ENCODE data around the gene C17orf113. TPM values are rescaled to one million over a fixed set of nuclear protein-coding genes. Genes with fewer than 3 reads are reported as not detected.
A peak's percentile ranks its signal among the peaks of the same experiment; 100 is the strongest.

Gene C17orf113
- total and polyA plus RNA-seq, 2 of the 13 experiments (the other 11 are each of a cell fraction or from before 2014, with no cell fraction given) = 0.87 to 1.1 TPM

GRCh38 chr17:42019509-42020404, 30.6 kb downstream of the C17orf113 start, which contains the start of gene NKIRAS2 (continued):
- peak; percentile 89 for TF ChIP-seq ZNF556 (CRISPR knock-in tag; IDR thresholded peaks at IDR 0.05; ENCODE audit: borderline replicate concordance)
- TF ChIP-seq GABPA (IDR thresholded peaks at IDR 0.05; ENCODE audit: low read depth, low read length) = peak; percentile 96
- peak; percentile 96 for TF ChIP-seq GABPA (CRISPR knock-in tag; IDR thresholded peaks at IDR 0.05; ENCODE audit: low read depth)
- peak; percentile 68 for TF ChIP-seq DRAP1 (CRISPR knock-in tag; IDR thresholded peaks at IDR 0.05)
- peak; percentile 86 for TF ChIP-seq NRL (CRISPR knock-in tag; IDR thresholded peaks at IDR 0.05; ENCODE audit: borderline replicate concordance)
- TF ChIP-seq NR2F6 (IDR thresholded peaks at IDR 0.05) = no peak
- peak; percentile 51; the same call in 1 of the 2 replicates for TF ChIP-seq NR2F6 (CRISPR knock-in tag; IDR thresholded peaks at IDR 0.05)
- TF ChIP-seq ZNF432 (CRISPR knock-in tag; IDR thresholded peaks at IDR 0.05; ENCODE audit: borderline replicate concordance) = no peak
- peak; percentile 65; the same call in 1 of the 2 replicates for TF ChIP-seq GMEB2 (CRISPR knock-in tag; IDR thresholded peaks at IDR 0.05; ENCODE audit: low read depth)
- peak; percentile 40; the same call in 1 of the 2 replicates for TF ChIP-seq ZNF460 (CRISPR knock-in tag; IDR thresholded peaks at IDR 0.05; ENCODE audit: borderline replicate concordance)
- TF ChIP-seq TAF1 (CRISPR knock-in tag; IDR thresholded peaks at IDR 0.05) = peak; percentile 90
- TF ChIP-seq NFE2L2 (IDR thresholded peaks at IDR 0.05; ENCODE audit: low read length) = 0 out of 2 replicates have a peak, but pooled peaks have one; percentile 0
- peak; percentile 16; the same call in 1 of the 2 replicates for TF ChIP-seq ZNF446 (CRISPR knock-in tag; IDR thresholded peaks at IDR 0.05)
- peak; percentile 88; the same call in 1 of the 2 replicates for TF ChIP-seq ERF (CRISPR knock-in tag; IDR thresholded peaks at IDR 0.05)
- no peak for TF ChIP-seq REL (CRISPR knock-in tag; conservative IDR thresholded peaks at IDR 0.05)
- no peak for TF ChIP-seq REXO4 (CRISPR knock-in tag; IDR thresholded peaks at IDR 0.05; ENCODE audit: borderline replicate concordance)
- TF ChIP-seq POLR2AphosphoS5 (IDR thresholded peaks at IDR 0.05; ENCODE audit: low read depth, low read length) = peak; percentile 70
- peak; percentile 51; the same call in 1 of the 2 replicates for TF ChIP-seq ZSCAN9 (CRISPR knock-in tag; IDR thresholded peaks at IDR 0.05; ENCODE audit: borderline replicate concordance)
- peak; percentile 85; the same call in 1 of the 2 replicates for TF ChIP-seq ZNF792 (CRISPR knock-in tag; IDR thresholded peaks at IDR 0.05)
- TF ChIP-seq CSRNP1 (CRISPR knock-in tag; IDR thresholded peaks at IDR 0.05) = no peak
- TF ChIP-seq ZC3H13 (CRISPR knock-in tag; IDR thresholded peaks at IDR 0.05) = peak; percentile 72
- peak; percentile 67; the same call in 1 of the 2 replicates for TF ChIP-seq NFAT5 (CRISPR knock-in tag; IDR thresholded peaks at IDR 0.05)

Data from HepG2 (cell line).